ENCODE measurements around the gene RPL37. TPM values are rescaled to one million over a fixed set of nuclear protein-coding genes. Genes with fewer than 3 reads are reported as not detected.

The RPL37 gene
- total and polyA plus RNA-seq, 9 of the 15 experiments (the other 6 are each of a cell fraction or from before 2014, with no cell fraction given), result 2,342 to 7,963 (median 4,091) TPM

DNA sequence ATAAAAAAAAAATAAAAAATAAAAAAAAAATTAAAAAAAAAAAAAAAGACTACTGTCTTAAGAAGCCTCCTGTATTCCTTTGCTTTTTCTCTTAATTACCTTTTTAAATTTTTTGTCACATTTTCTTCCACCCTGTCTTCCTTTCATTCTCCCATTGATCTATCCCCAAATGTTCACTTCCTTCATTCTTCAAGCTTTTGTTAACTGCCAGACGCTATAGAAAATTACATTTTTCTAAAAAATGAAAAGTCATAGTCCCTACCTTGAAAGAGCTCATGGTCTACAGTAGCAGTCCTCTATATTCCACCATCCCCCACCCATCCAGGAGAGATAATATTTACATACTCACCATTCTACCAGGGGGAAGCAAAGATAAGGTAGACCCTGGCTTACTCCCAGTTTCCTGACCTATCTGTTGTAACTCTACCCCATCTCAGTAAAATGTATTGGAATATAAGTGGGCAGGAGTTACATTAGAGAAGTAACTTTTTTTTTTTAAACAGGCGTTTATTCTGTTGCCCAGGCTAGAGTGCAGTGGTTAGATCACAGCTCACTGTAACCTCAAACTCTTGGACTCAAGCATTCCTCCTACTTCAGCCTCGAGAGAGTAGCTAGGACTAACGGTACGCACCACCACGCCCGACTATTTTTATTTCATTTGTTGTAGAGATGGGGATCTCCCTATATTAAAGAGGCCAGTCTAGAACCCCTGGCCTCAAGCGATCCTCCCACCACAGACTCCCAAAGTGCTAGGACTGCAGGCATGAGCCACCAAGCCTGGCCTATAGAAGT lies 33.1 kb downstream of the RPL37 start (continued):
- TF ChIP-seq PTRF (tag; IDR thresholded peaks at IDR 0.05) (no peak), ZKSCAN1 (IDR thresholded peaks at IDR 0.05; ENCODE audit: low read depth, low read length) (peak; percentile 36; the same call in 1 of the 2 replicates), COPS2 (conservative IDR thresholded peaks at IDR 0.05) (no peak), RBFOX2 (IDR thresholded peaks at IDR 0.05; ENCODE audit: low read depth, low read length) (peak; percentile 4; the same call in 1 of the 2 replicates), NR1H2 (CRISPR knock-in tag; IDR thresholded peaks at IDR 0.05) (no peak), NR3C1 (CRISPR knock-in tag; IDR thresholded peaks at IDR 0.05) (no peak), ZNF77 (CRISPR knock-in tag; IDR thresholded peaks at IDR 0.05) (no peak), CBX2 (IDR thresholded peaks at IDR 0.05; ENCODE audit: insufficient read depth, low read length, poor library complexity, severe bottlenecking) (no peak), DPF2 (IDR thresholded peaks at IDR 0.05) (peak; percentile 99), MCM5 (IDR thresholded peaks at IDR 0.05; ENCODE audit: low read depth) (no peak), CEBPB (tag; IDR thresholded peaks at IDR 0.05) (peak; percentile 70), PHTF2 (CRISPR knock-in tag; IDR thresholded peaks at IDR 0.05) (no peak), ARID3B (CRISPR knock-in tag; IDR thresholded peaks at IDR 0.05; ENCODE audit: borderline replicate concordance) (no peak), ZNF717 (CRISPR knock-in tag; IDR thresholded peaks at IDR 0.05) (no peak), ESRRB (CRISPR knock-in tag; IDR thresholded peaks at IDR 0.05; ENCODE audit: borderline replicate concordance) (peak; percentile 52; the same call in 1 of the 2 replicates), MXI1 (IDR thresholded peaks at IDR 0.05; ENCODE audit: low read depth, low read length) (0 out of 2 replicates have a peak, but pooled peaks have one; percentile 37), POLR2B (IDR thresholded peaks at IDR 0.05; ENCODE audit: low read depth, partially characterized antibody) (no peak), ZNF609 (CRISPR knock-in tag; IDR thresholded peaks at IDR 0.05; ENCODE audit: borderline replicate concordance) (no peak), FOXA1 (IDR thresholded peaks at IDR 0.05; ENCODE audit: borderline replicate concordance) (no peak), ARHGAP35 (IDR thresholded peaks at IDR 0.05; ENCODE audit: partially characterized antibody) (no peak), BRD9 (IDR thresholded peaks at IDR 0.05; ENCODE audit: low read depth, partially characterized antibody) (peak; percentile 21)
- TF ChIP-seq, protein P1, sequence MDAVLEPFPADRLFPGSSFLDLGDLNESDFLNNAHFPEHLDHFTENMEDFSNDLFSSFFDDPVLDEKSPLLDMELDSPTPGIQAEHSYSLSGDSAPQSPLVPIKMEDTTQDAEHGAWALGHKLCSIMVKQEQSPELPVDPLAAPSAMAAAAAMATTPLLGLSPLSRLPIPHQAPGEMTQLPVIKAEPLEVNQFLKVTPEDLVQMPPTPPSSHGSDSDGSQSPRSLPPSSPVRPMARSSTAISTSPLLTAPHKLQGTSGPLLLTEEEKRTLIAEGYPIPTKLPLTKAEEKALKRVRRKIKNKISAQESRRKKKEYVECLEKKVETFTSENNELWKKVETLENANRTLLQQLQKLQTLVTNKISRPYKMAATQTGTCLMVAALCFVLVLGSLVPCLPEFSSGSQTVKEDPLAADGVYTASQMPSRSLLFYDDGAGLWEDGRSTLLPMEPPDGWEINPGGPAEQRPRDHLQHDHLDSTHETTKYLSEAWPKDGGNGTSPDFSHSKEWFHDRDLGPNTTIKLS (IDR thresholded peaks at IDR 0.05; ENCODE audit: borderline replicate concordance, low read depth), result peak; percentile 78; the same call in 1 of the 2 replicates
